HCT116 (cell line): ENCODE measurements around the gene PLPPR3. TPM values are rescaled to one million over a fixed set of nuclear protein-coding genes. Genes with fewer than 3 reads are reported as not detected.
A peak's percentile ranks its signal among the peaks of the same experiment; 100 is the strongest.

ENCODE experiments used
- ATAC-seq: fragments of 200-7000 bp; cut with Tn5 transposase; 2 replicates; pipeline ENCODE4 v1.9.1; 2020; ENCODE audit warnings: mild to moderate bottlenecking, moderate library complexity
- BruUV-seq: library from RNA; stranded (reverse); fragments of 400-500 nt; replicated peaks from 2 replicates; lab custom pipeline; 2021; lab: Mats Ljungman, UMichigan
- CTCF ChIA-PET: fragments of 300-600 bp; sonication (Branson Sonifier 250); formaldehyde crosslinking; loops from one replicate; lab custom pipeline; 2021; ENCODE audit warnings: antibody characterized with exemption; lab: Charles Lee
- POLR2A ChIA-PET: fragments of 300-600, 350-600 bp; sonication (Branson Sonifier 250); formaldehyde crosslinking; loops from one replicate; lab custom pipeline; 2021; ENCODE audit warnings: antibody characterized with exemption; lab: Charles Lee
- RAD21 ChIA-PET, 2 experiments: fragments of 300-600 bp; sonication (Branson Sonifier 250); formaldehyde crosslinking; loops; one replicate each; lab custom pipeline; 2023; ENCODE audit warnings: low total read pairs in 2 of 2; ENCODE audit not compliant: uncharacterized antibody in 2 of 2, unreplicated experiment in 2 of 2, low non-redundant PET in 1 of 2; lab: Charles Lee
- DNase-seq: peaks from one replicate; pipeline ENCODE4 v3.0.0-alpha.2; 2010; ENCODE audit warnings: low read depth, low spot score
- H2AFZ ChIP-seq: fragments of 200-600 bp; shearing (Covaris generic), sonication (generic); 2 replicates; pipeline ENCODE4 v1.6.1; 2017; ENCODE audit warnings: low read depth, mixed run types, mixed read lengths, antibody characterized with exemption, low read length; ENCODE audit not compliant: poor library complexity, severe bottlenecking
- H3K27ac ChIP-seq: 2 replicates; pipeline ENCODE4 v1.5.1; 2012; ENCODE audit warnings: low read depth, low read length
- H3K27me3 ChIP-seq: fragments of 200-600 bp; sonication (generic); 2 replicates; pipeline ENCODE4 v1.6.1; 2016; ENCODE audit warnings: mixed run types, low read length, mixed read lengths; ENCODE audit not compliant: insufficient read depth
- H3K36me3 ChIP-seq, 2 experiments: fragments of 200-500 bp in 1 of 2; fragments of 200-600 bp in 1 of 2; sonication (Bioruptor generic) in 1 of 2; sonication (generic) in 1 of 2; 2 replicates each; pipeline versions ENCODE4 v1.5.1 to v1.6.1; 2014 to 2016; ENCODE audit warnings: low read length in 2 of 2, inconsistent platforms in 1 of 2, mixed read lengths in 1 of 2, mixed run types in 1 of 2; ENCODE audit not compliant: insufficient read depth in 2 of 2, control insufficient read depth in 1 of 2
- H3K4me1 ChIP-seq, 2 experiments: fragments of 200-600 bp in 1 of 2; sonication (generic) in 1 of 2; 2 replicates each; pipeline versions ENCODE4 v1.5.1 to v1.6.1; 2012 to 2017; ENCODE audit warnings: low read length in 2 of 2, inconsistent platforms in 1 of 2, mild to moderate bottlenecking in 1 of 2, mixed read lengths in 1 of 2, mixed run types in 1 of 2, moderate library complexity in 1 of 2; ENCODE audit not compliant: insufficient read depth in 2 of 2, control insufficient read depth in 1 of 2
- H3K4me2 ChIP-seq: fragments of 200-600 bp; sonication (generic); 2 replicates; pipeline ENCODE4 v1.6.1; 2017; ENCODE audit warnings: mixed run types, low read length, mixed read lengths
- H3K4me3 ChIP-seq, 2 experiments: fragments of 200-600 bp in 1 of 2; sonication (generic) in 1 of 2; replicated peaks in 1 of 2; 2 replicates each; pipeline ENCODE4 v1.5.1; 2011 to 2016; ENCODE audit warnings: low read length in 2 of 2, control low read depth in 1 of 2, low read depth in 1 of 2, mild to moderate bottlenecking in 1 of 2, mixed read lengths in 1 of 2, mixed run types in 1 of 2
- H3K79me2 ChIP-seq: fragments of 200-600 bp; sonication (generic); 2 replicates; pipeline ENCODE4 v1.6.1; 2017; ENCODE audit warnings: mild to moderate bottlenecking, mixed run types, low read length, moderate library complexity, mixed read lengths; ENCODE audit not compliant: insufficient read depth
- H3K9ac ChIP-seq: fragments of 200-600 bp; sonication (generic); 2 replicates; pipeline ENCODE4 v1.6.1; 2016; ENCODE audit warnings: low read length, mixed read lengths
- H3K9me2 ChIP-seq: fragments of 200-600 bp; sonication (generic), shearing (Covaris generic); 2 replicates; pipeline ENCODE4 v1.6.1; 2017; ENCODE audit warnings: mixed run types, mild to moderate bottlenecking, moderate library complexity; ENCODE audit not compliant: insufficient read depth
- H3K9me3 ChIP-seq, 2 experiments: fragments of 200-500 bp in 1 of 2; fragments of 200-600 bp in 1 of 2; sonication (Bioruptor generic) in 1 of 2; sonication (generic) in 1 of 2; 2 replicates each; pipeline ENCODE4 v1.6.1; 2014 to 2017; ENCODE audit warnings: low read length in 2 of 2, mixed read lengths in 2 of 2, inconsistent platforms in 1 of 2, low read depth in 1 of 2, mild to moderate bottlenecking in 1 of 2, mixed run types in 1 of 2, moderate library complexity in 1 of 2; ENCODE audit not compliant: control insufficient read depth in 1 of 2, insufficient read depth in 1 of 2
- H4K20me1 ChIP-seq: fragments of 200-600 bp; sonication (generic), shearing (Covaris generic); 2 replicates; pipeline ENCODE4 v1.6.1; 2017; ENCODE audit warnings: mixed run types, mild to moderate bottlenecking, moderate library complexity; ENCODE audit not compliant: insufficient read depth
- CBX3 ChIP-seq: IDR thresholded peaks from 2 replicates; pipeline ENCODE4 v1.6.1; 2012; ENCODE audit warnings: low read depth
- CEBPB ChIP-seq: IDR thresholded peaks from 2 replicates; pipeline ENCODE4 v1.6.1; 2012; ENCODE audit warnings: low read depth
- EGR1 ChIP-seq: IDR thresholded peaks from 2 replicates; pipeline ENCODE4 v1.6.1; 2012; ENCODE audit warnings: low read depth
- EZH2 ChIP-seq: fragments of 200-600 bp; sonication (generic); IDR thresholded peaks from 2 replicates; pipeline ENCODE4 v1.6.1; 2017; ENCODE audit warnings: antibody characterized with exemption, mixed run types
- FOSL1 ChIP-seq: IDR thresholded peaks from 2 replicates; pipeline ENCODE4 v1.6.1; 2012; ENCODE audit warnings: low read depth
- JUND ChIP-seq: IDR thresholded peaks from 2 replicates; pipeline ENCODE4 v1.6.1; 2012
- SP1 ChIP-seq: IDR thresholded peaks from 2 replicates; pipeline ENCODE4 v1.6.1; 2012; ENCODE audit warnings: low read depth
- SRF ChIP-seq: IDR thresholded peaks from 2 replicates; pipeline ENCODE4 v1.6.1; 2012; ENCODE audit warnings: low read depth
- TCF7L2 ChIP-seq: IDR thresholded peaks from 2 replicates; pipeline ENCODE4 v1.7.0; 2011; ENCODE audit warnings: borderline replicate concordance, inconsistent platforms; ENCODE audit not compliant: insufficient read depth, insufficient read length; ENCODE audit errors: extremely low read depth
- YY1 ChIP-seq: IDR thresholded peaks from 2 replicates; pipeline ENCODE4 v1.6.1; 2011; ENCODE audit warnings: low read length, low read depth, moderate library complexity, mild to moderate bottlenecking; ENCODE audit not compliant: insufficient replicate concordance; ENCODE audit errors: extremely low read depth
- ZFX ChIP-seq: fragments of 450-650 bp; IDR thresholded peaks from 2 replicates; pipeline ENCODE4 v1.6.1; 2017
- ZNF274 ChIP-seq: fragments of 200-500 bp; sonication (Bioruptor generic); IDR thresholded peaks from 2 replicates; pipeline ENCODE4 v1.6.1; 2014; ENCODE audit warnings: mild to moderate bottlenecking, low read depth, low read length, inconsistent platforms
- intact Hi-C: fragments of 100-400 bp; cut with micrococcal nuclease; formaldehyde crosslinking; loops from 2 replicates; pipeline ENCODE4 v1.10.0; 2022
- total RNA-seq: library from RNA; stranded (reverse); gene quantifications from one replicate; pipeline ENCODE4 v1.2.1, GENCODE V29; 2021; ENCODE audit not compliant: unreplicated experiment
- TF ChIP-seq, protein P1 (sequence below): IDR thresholded peaks from 2 replicates; pipeline ENCODE4 v1.6.1; 2012
- TF ChIP-seq, protein P2 (sequence below), 3 experiments: fragments of 200-600 bp in 1 of 3; sonication (generic) in 1 of 3; IDR thresholded peaks in 2 of 3; conservative IDR thresholded peaks in 1 of 3; 2 replicates each; pipeline ENCODE4 v1.5.1; 2012 to 2017; ENCODE audit warnings: low read depth in 2 of 3, low read length in 2 of 3, antibody characterized with exemption in 1 of 3, borderline replicate concordance in 1 of 3, control low read depth in 1 of 3, mild to moderate bottlenecking in 1 of 3, mixed read lengths in 1 of 3, mixed run types in 1 of 3, moderate library complexity in 1 of 3; ENCODE audit not compliant: insufficient read depth in 1 of 3
- TF ChIP-seq, protein P3 (sequence below): IDR thresholded peaks from 2 replicates; pipeline ENCODE4 v1.6.1; 2012; ENCODE audit warnings: low read depth

The PLPPR3 gene
- total RNA-seq, 1 experiment from 2014 or later, result 0.27 TPM

DNA sequence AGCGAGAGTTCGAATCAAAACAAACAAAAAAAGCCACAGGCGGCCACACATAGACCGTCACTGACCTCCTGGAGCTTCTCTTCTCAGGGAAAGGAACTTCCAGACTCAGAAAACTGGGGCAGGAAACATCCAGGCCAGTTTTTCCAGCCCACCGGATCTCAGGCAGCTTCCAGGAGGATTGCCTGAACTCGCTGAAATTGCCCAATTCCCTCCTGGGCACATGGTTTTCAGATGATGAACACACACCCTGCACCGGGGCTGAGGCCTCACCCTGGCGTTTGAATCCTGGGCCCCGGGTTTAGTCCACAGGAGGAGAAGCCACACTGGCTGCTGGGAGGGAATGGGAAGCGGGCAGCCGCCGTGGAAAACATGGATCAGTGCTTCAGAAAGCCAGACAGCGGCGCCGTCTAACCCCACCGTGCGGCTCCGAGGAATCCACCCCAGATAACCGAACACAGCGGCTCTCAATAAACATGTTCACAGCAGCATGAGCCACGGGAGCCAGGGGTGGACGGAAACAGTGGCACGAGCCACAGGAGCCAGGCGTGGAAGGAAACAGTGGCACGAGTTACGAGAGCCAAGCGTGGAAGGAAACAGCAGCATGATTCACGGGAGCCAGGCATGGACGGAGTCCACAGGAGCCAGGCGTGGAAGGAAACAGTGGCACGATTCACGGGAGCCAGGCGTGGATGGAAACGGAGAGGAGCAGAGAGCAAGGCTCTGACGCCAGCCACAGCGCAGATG lies 42.7 kb downstream of the PLPPR3 start:
- RAD21 ChIA-PET, result no interaction called here
- no peak overlapping the region for H3K9ac ChIP-seq
- H3K4me1 ChIP-seq, result peaks cover 21 to 29% of the 10 kb centered on the region in 2 experiments
- TF ChIP-seq, protein P1, sequence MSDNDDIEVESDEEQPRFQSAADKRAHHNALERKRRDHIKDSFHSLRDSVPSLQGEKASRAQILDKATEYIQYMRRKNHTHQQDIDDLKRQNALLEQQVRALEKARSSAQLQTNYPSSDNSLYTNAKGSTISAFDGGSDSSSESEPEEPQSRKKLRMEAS, result 0 out of 2 replicates have a peak, but pooled peaks have one; percentile 40
- TF ChIP-seq SRF, result no peak
- no peaks in the 10 kb centered on the region for H4K20me1 ChIP-seq
- H3K27me3 ChIP-seq, result no peaks in the 10 kb centered on the region
- H3K9me3 ChIP-seq, result no peaks in the 10 kb centered on the region
- no peaks in the 10 kb centered on the region for H3K79me2 ChIP-seq
- BruUV-seq, result no TSS peak
- ATAC-seq (no peak), DNase-seq (no peak)
- no peaks in the 10 kb centered on the region for H3K36me3 ChIP-seq
- no peaks in the 10 kb centered on the region for H3K9me2 ChIP-seq
- CTCF ChIA-PET, result no interaction called here
- no peak overlapping the region for H2AFZ ChIP-seq
- POLR2A ChIA-PET, result no interaction called here
- H3K4me3 ChIP-seq, result no peak overlapping the region
- no peak overlapping the region for H3K4me2 ChIP-seq
- intact Hi-C loops, result no loop called here
- H3K27ac ChIP-seq, result no peak overlapping the region

DNA sequence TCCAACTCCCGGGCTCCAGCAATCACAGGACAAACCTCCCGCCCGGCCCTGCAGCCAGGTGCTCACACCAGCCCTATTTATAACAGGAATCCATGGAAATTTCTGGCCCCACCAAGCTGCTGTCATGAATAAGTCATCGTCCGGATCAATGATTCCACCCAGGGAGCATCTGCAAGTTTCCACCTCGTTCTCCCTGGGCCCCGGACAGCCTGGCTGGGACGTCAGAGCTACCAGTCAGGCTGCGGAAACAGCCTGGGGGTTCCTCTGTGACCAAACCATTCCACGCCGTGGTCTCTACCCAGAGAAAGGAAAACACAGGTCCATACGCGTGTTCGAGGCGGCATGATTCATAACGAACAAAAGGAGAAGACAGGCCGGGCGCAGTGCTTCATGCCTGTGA lies 45.2 kb downstream of the PLPPR3 start:
- CTCF ChIA-PET, result no interaction called here
- intact Hi-C loops, result no loop called here
- no peaks in the 10 kb centered on the region for H3K27me3 ChIP-seq
- POLR2A ChIA-PET, result no interaction called here
- RAD21 ChIA-PET, result no interaction called here
- H3K9me3 ChIP-seq, result no peaks in the 10 kb centered on the region
- H2AFZ ChIP-seq, result no peak overlapping the region
- no peak overlapping the region for H3K4me3 ChIP-seq
- no peak overlapping the region for H3K27ac ChIP-seq
- H3K4me2 ChIP-seq, result no peak overlapping the region
- no peaks in the 10 kb centered on the region for H3K9me2 ChIP-seq
- no peaks in the 10 kb centered on the region for H3K36me3 ChIP-seq
- ATAC-seq (no peak), DNase-seq (no peak)
- H3K4me1 ChIP-seq, result peaks cover 0 to 4% of the 10 kb centered on the region in 2 experiments; a peak in 1 of 4 replicates
- no peaks in the 10 kb centered on the region for H3K79me2 ChIP-seq
- no peak overlapping the region for H3K9ac ChIP-seq
- BruUV-seq, result no TSS peak
- no peaks in the 10 kb centered on the region for H4K20me1 ChIP-seq
- TF ChIP-seq EZH2 (no peak), ZFX (no peak), ZNF274 (no peak), TCF7L2 (no peak), JUND (no peak), CBX3 (no peak), EGR1 (no peak), FOSL1 (no peak), YY1 (no peak), CEBPB (no peak), SP1 (no peak)
- TF ChIP-seq, protein P1, result no peak
- TF ChIP-seq, protein P2, sequence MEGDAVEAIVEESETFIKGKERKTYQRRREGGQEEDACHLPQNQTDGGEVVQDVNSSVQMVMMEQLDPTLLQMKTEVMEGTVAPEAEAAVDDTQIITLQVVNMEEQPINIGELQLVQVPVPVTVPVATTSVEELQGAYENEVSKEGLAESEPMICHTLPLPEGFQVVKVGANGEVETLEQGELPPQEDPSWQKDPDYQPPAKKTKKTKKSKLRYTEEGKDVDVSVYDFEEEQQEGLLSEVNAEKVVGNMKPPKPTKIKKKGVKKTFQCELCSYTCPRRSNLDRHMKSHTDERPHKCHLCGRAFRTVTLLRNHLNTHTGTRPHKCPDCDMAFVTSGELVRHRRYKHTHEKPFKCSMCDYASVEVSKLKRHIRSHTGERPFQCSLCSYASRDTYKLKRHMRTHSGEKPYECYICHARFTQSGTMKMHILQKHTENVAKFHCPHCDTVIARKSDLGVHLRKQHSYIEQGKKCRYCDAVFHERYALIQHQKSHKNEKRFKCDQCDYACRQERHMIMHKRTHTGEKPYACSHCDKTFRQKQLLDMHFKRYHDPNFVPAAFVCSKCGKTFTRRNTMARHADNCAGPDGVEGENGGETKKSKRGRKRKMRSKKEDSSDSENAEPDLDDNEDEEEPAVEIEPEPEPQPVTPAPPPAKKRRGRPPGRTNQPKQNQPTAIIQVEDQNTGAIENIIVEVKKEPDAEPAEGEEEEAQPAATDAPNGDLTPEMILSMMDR (IDR thresholded peaks at IDR 0.05 in 2 of 3, conservative IDR thresholded peaks at IDR 0.05 in 1 of 3; ENCODE audit: borderline replicate concordance in 1 of 3, insufficient read depth in 1 of 3, low read depth in 2 of 3, low read length in 2 of 3), result no peak
- TF ChIP-seq, protein P3, sequence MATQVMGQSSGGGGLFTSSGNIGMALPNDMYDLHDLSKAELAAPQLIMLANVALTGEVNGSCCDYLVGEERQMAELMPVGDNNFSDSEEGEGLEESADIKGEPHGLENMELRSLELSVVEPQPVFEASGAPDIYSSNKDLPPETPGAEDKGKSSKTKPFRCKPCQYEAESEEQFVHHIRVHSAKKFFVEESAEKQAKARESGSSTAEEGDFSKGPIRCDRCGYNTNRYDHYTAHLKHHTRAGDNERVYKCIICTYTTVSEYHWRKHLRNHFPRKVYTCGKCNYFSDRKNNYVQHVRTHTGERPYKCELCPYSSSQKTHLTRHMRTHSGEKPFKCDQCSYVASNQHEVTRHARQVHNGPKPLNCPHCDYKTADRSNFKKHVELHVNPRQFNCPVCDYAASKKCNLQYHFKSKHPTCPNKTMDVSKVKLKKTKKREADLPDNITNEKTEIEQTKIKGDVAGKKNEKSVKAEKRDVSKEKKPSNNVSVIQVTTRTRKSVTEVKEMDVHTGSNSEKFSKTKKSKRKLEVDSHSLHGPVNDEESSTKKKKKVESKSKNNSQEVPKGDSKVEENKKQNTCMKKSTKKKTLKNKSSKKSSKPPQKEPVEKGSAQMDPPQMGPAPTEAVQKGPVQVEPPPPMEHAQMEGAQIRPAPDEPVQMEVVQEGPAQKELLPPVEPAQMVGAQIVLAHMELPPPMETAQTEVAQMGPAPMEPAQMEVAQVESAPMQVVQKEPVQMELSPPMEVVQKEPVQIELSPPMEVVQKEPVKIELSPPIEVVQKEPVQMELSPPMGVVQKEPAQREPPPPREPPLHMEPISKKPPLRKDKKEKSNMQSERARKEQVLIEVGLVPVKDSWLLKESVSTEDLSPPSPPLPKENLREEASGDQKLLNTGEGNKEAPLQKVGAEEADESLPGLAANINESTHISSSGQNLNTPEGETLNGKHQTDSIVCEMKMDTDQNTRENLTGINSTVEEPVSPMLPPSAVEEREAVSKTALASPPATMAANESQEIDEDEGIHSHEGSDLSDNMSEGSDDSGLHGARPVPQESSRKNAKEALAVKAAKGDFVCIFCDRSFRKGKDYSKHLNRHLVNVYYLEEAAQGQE, result no peak
